Measurements from ENCODE around the gene CFL2.

CFL2 gene

GRCh38 chr14:34692348-34692747 is 22.0 kb downstream of the CFL2 start:
- ChIA-PET POLR2A (no interaction called here), CTCF (interaction anchor here (1.6 to 1.8 kb wide), 3 partner anchors 11 to 31 kb away, joined by 5 to 11 read pairs (median 9); no protein-coding TSS in a partner anchor)
- no peak for DNase-seq (ENCODE audit: extremely low spot score)
- no peak for TF ChIP-seq CTCF (IDR thresholded peaks at IDR 0.05; ENCODE audit: control extremely low read depth, extremely low read depth, low read depth, missing control alignments)

GRCh38 chr14:34691206-34691605 is 23.2 kb downstream of the CFL2 start:
- TF ChIP-seq CTCF (IDR thresholded peaks at IDR 0.05; ENCODE audit: control extremely low read depth, extremely low read depth, low read depth, missing control alignments) = no peak
- DNase-seq (ENCODE audit: extremely low spot score) = no peak
- CTCF ChIA-PET = interaction anchor here (0.8 to 1.7 kb wide), 5 partner anchors 10 to 31 kb away, joined by 3 to 5 read pairs (median 5); no protein-coding TSS in a partner anchor
- POLR2A ChIA-PET = no interaction called here

- ChIA-PET POLR2A (no interaction called here), CTCF (interaction anchor here (1.9 to 4.1 kb wide), 3 partner anchors 11 to 34 kb away, joined by 4 to 17 read pairs (median 5); no protein-coding TSS in a partner anchor)
- DNase-seq (ENCODE audit: extremely low spot score) = no peak
- no peak for TF ChIP-seq CTCF (IDR thresholded peaks at IDR 0.05; ENCODE audit: control extremely low read depth, extremely low read depth, low read depth, missing control alignments)
These were observed 25.8 kb downstream of the CFL2 start for GRCh38 chr14:34688470-34689206.

GRCh38 chr14:34685819-34686428 is 28.5 kb downstream of the CFL2 start:
- POLR2A ChIA-PET = no interaction called here
- no peak for TF ChIP-seq CTCF (IDR thresholded peaks at IDR 0.05; ENCODE audit: control extremely low read depth, extremely low read depth, low read depth, missing control alignments)
- CTCF ChIA-PET = interaction anchor here (0.9 to 4.1 kb wide), 3 partner anchors 13 to 37 kb away, joined by 3 to 17 read pairs (median 3); no protein-coding TSS in a partner anchor
- DNase-seq (ENCODE audit: extremely low spot score) = no peak

- ChIA-PET POLR2A (no interaction called here), CTCF (interaction anchor here (2.6 kb wide), 1 partner anchor 11 kb away, joined by 8 read pairs; no protein-coding TSS in a partner anchor)
- DNase-seq (ENCODE audit: extremely low spot score) = no peak
- TF ChIP-seq CTCF (IDR thresholded peaks at IDR 0.05; ENCODE audit: control extremely low read depth, extremely low read depth, low read depth, missing control alignments) = no peak
These were observed 29.8 kb downstream of the CFL2 start for GRCh38 chr14:34684578-34684977.

GRCh38 chr14:34682787-34683321 is 31.5 kb downstream of the CFL2 start:
- POLR2A ChIA-PET = no interaction called here
- TF ChIP-seq CTCF (IDR thresholded peaks at IDR 0.05; ENCODE audit: control extremely low read depth, extremely low read depth, low read depth, missing control alignments) = no peak
- CTCF ChIA-PET = interaction anchor here (1.0 to 2.6 kb wide), 2 partner anchors 9 to 17 kb away, joined by 3 to 8 read pairs; no protein-coding TSS in a partner anchor
- peak; percentile 23 for DNase-seq (ENCODE audit: extremely low spot score)
